Right atrium auricular region (tissue), 2 donors: ENCODE results near the gene HTRA1. TPM values are rescaled to one million over a fixed set of nuclear protein-coding genes. Genes with fewer than 3 reads are reported as not detected.

Source experiments
- DNase-seq: peaks from one replicate; pipeline ENCODE4 v3.0.0-alpha.2; 2019; ENCODE audit warnings: low spot score
- H3K27ac ChIP-seq, 2 donors: fragments of 200-600 bp; sonication (generic); 1 replicate in 1 of 2; 2 replicates in 1 of 2; pipeline ENCODE4 v1.5.1; 2016 to 2019
- H3K27me3 ChIP-seq, 2 donors: fragments of 200-600 bp; sonication (generic); one replicate each; pipeline versions ENCODE4 v1.5.1 to v1.6.0; 2017 to 2019
- H3K36me3 ChIP-seq: fragments of 200-600 bp; sonication (generic); one replicate; pipeline ENCODE4 v1.5.1; 2016
- H3K4me1 ChIP-seq, 2 donors: fragments of 200-600 bp; sonication (generic); one replicate each; pipeline versions ENCODE4 v1.5.1 to v1.6.0; 2017 to 2019
- H3K4me3 ChIP-seq, 2 donors: fragments of 200-600 bp; sonication (generic); 1 replicate in 1 of 2; 2 replicates in 1 of 2; pipeline ENCODE4 v1.5.1; 2017 to 2019; ENCODE audit warnings: mild to moderate bottlenecking in 1 of 2, moderate library complexity in 1 of 2
- H3K9me3 ChIP-seq, 2 donors: fragments of 200-600 bp; sonication (generic); one replicate each; pipeline ENCODE4 v1.5.1; 2019
- CTCF ChIP-seq, 2 donors: fragments of 200-600 bp; sonication (generic); IDR thresholded peaks; one replicate each; pipeline ENCODE4 v1.5.1; 2019; ENCODE audit warnings: antibody characterized with exemption in 2 of 2
- total RNA-seq, 2 donors: library from RNA; depleted of rRNA; stranded (reverse); fragments of >200 nt; gene quantifications; one replicate each; pipeline ENCODE4 v1.1.0, GENCODE V29; 2016

Gene HTRA1
- total RNA-seq, 2 donors from 2014 or later: 76.3 to 78.3 TPM

GRCh38 chr10:122492999-122493481, 31.7 kb downstream of the HTRA1 start:
- peak overlapping the region in 1 of 2 donors; percentile 44 for H3K27ac ChIP-seq
- DNase-seq: no peak
- TF ChIP-seq CTCF (IDR thresholded peaks at IDR 0.05): no peak
- H3K4me3 ChIP-seq: no peak overlapping the region
- no peaks in the 10 kb centered on the region for H3K36me3 ChIP-seq
- H3K4me1 ChIP-seq: peaks cover 0 to 55% of the 10 kb centered on the region in 2 donors
- no peaks in the 10 kb centered on the region for H3K27me3 ChIP-seq
- H3K9me3 ChIP-seq: no peaks in the 10 kb centered on the region

GRCh38 chr10:122493761-122494160, 32.4 kb downstream of the HTRA1 start:
- Histone ChIP-seq H3K27ac (peak overlapping the region in 1 of 2 donors; percentile 63), H3K9me3 (no peaks in the 10 kb centered on the region), H3K27me3 (no peaks in the 10 kb centered on the region), H3K4me1 (peaks cover 0 to 56% of the 10 kb centered on the region in 2 donors), H3K4me3 (no peak overlapping the region), H3K36me3 (no peaks in the 10 kb centered on the region)
- DNase-seq: no peak
- TF ChIP-seq CTCF (IDR thresholded peaks at IDR 0.05): no peak

GRCh38 chr10:122494173-122494820, 32.9 kb downstream of the HTRA1 start:
- Histone ChIP-seq H3K4me3 (no peak overlapping the region), H3K4me1 (peaks cover 0 to 61% of the 10 kb centered on the region in 2 donors), H3K36me3 (no peaks in the 10 kb centered on the region), H3K9me3 (no peaks in the 10 kb centered on the region), H3K27ac (peak overlapping the region; percentile 14 to 63), H3K27me3 (no peaks in the 10 kb centered on the region)
- no peak for TF ChIP-seq CTCF (IDR thresholded peaks at IDR 0.05)
- DNase-seq: no peak

- peaks cover 0 to 66% of the 10 kb centered on the region in 2 donors for H3K4me1 ChIP-seq
- DNase-seq: peak; percentile 72
- H3K4me3 ChIP-seq: no peak overlapping the region
Measured at GRCh38 chr10:122494833-122495232, 33.5 kb downstream of the HTRA1 start.

GRCh38 chr10:122495406-122496340, 34.3 kb downstream of the HTRA1 start:
- no peak for DNase-seq
- Histone ChIP-seq H3K27me3 (no peaks in the 10 kb centered on the region), H3K36me3 (no peaks in the 10 kb centered on the region), H3K9me3 (no peaks in the 10 kb centered on the region), H3K4me3 (no peak overlapping the region), H3K27ac (peak overlapping the region; percentile 61 to 63), H3K4me1 (peaks cover 0 to 70% of the 10 kb centered on the region in 2 donors)
- no peak for TF ChIP-seq CTCF (IDR thresholded peaks at IDR 0.05)

More at GRCh38 chr10:122494833-122495232, 33.5 kb downstream of the HTRA1 start:
- Histone ChIP-seq H3K36me3 (no peaks in the 10 kb centered on the region), H3K27ac (peak overlapping the region; percentile 61 to 63), H3K27me3 (no peaks in the 10 kb centered on the region), H3K9me3 (no peaks in the 10 kb centered on the region)
- TF ChIP-seq CTCF (IDR thresholded peaks at IDR 0.05): no peak
